ENCODE results near the gene NKX1-1. TPM values are rescaled to one million over a fixed set of nuclear protein-coding genes. Genes with fewer than 3 reads are reported as not detected.

NKX1-1 gene
- total and polyA plus RNA-seq, 9 of the 15 experiments (the other 6 are each of a cell fraction or from before 2014, with no cell fraction given): not detected

GRCh38 chr4:1410491-1411325, 4.5 kb upstream of the NKX1-1 start (continued):
- TF ChIP-seq FOXK1 (CRISPR knock-in tag; IDR thresholded peaks at IDR 0.05; ENCODE audit: borderline replicate concordance): peak; percentile 100
- peak; percentile 64 for TF ChIP-seq E2F8 (IDR thresholded peaks at IDR 0.05; ENCODE audit: low read depth, partially characterized antibody)
- TF ChIP-seq MXD1 (CRISPR knock-in tag; IDR thresholded peaks at IDR 0.05; ENCODE audit: borderline replicate concordance, poor library complexity, severe bottlenecking): peak; percentile 93
- no peak for TF ChIP-seq POLR2A (conservative IDR thresholded peaks at IDR 0.05)
- TF ChIP-seq MAZ (CRISPR knock-in tag; conservative IDR thresholded peaks at IDR 0.05 in 1 of 2, IDR thresholded peaks at IDR 0.05 in 1 of 2): peak; percentile 84 to 100
- TF ChIP-seq E2F5 (CRISPR knock-in tag; IDR thresholded peaks at IDR 0.05): peak; percentile 100
- TF ChIP-seq SREBF1 (IDR thresholded peaks at IDR 0.05; ENCODE audit: borderline replicate concordance, low read depth, low read length): peak; percentile 95; the same call in 1 of the 2 replicates
- TF ChIP-seq, protein P1, sequence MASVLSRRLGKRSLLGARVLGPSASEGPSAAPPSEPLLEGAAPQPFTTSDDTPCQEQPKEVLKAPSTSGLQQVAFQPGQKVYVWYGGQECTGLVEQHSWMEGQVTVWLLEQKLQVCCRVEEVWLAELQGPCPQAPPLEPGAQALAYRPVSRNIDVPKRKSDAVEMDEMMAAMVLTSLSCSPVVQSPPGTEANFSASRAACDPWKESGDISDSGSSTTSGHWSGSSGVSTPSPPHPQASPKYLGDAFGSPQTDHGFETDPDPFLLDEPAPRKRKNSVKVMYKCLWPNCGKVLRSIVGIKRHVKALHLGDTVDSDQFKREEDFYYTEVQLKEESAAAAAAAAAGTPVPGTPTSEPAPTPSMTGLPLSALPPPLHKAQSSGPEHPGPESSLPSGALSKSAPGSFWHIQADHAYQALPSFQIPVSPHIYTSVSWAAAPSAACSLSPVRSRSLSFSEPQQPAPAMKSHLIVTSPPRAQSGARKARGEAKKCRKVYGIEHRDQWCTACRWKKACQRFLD (CRISPR knock-in tag; IDR thresholded peaks at IDR 0.05): peak; percentile 98
- peak; percentile 37; the same call in 1 of the 2 replicates for TF ChIP-seq ZNF140 (CRISPR knock-in tag; IDR thresholded peaks at IDR 0.05)
- TF ChIP-seq ETV6 (IDR thresholded peaks at IDR 0.05; ENCODE audit: borderline replicate concordance in 1 of 2, low read depth in 2 of 2, low read length in 1 of 2): no peak
- peak; percentile 100 for TF ChIP-seq ETV6 (CRISPR knock-in tag; IDR thresholded peaks at IDR 0.05; ENCODE audit: borderline replicate concordance)
- TF ChIP-seq ZNF133 (CRISPR knock-in tag; IDR thresholded peaks at IDR 0.05): no peak
- peak; percentile 100 for TF ChIP-seq ZBTB7A (IDR thresholded peaks at IDR 0.05; ENCODE audit: borderline replicate concordance, control insufficient read depth, low read depth, low read length)
- no peak for TF ChIP-seq GABPA (tag; conservative IDR thresholded peaks at IDR 0.05; ENCODE audit: low read depth)
- peak; percentile 100 for TF ChIP-seq SIN3A (IDR thresholded peaks at IDR 0.05; ENCODE audit: borderline replicate concordance in 2 of 2, control insufficient read depth in 1 of 2, low read depth in 2 of 2, low read length in 2 of 2)
- TF ChIP-seq FOXJ2 (tag; IDR thresholded peaks at IDR 0.05): 0 out of 2 replicates have a peak, but pooled peaks have one; percentile 24
- TF ChIP-seq, protein P2, sequence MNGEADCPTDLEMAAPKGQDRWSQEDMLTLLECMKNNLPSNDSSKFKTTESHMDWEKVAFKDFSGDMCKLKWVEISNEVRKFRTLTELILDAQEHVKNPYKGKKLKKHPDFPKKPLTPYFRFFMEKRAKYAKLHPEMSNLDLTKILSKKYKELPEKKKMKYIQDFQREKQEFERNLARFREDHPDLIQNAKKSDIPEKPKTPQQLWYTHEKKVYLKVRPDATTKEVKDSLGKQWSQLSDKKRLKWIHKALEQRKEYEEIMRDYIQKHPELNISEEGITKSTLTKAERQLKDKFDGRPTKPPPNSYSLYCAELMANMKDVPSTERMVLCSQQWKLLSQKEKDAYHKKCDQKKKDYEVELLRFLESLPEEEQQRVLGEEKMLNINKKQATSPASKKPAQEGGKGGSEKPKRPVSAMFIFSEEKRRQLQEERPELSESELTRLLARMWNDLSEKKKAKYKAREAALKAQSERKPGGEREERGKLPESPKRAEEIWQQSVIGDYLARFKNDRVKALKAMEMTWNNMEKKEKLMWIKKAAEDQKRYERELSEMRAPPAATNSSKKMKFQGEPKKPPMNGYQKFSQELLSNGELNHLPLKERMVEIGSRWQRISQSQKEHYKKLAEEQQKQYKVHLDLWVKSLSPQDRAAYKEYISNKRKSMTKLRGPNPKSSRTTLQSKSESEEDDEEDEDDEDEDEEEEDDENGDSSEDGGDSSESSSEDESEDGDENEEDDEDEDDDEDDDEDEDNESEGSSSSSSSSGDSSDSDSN (IDR thresholded peaks at IDR 0.05; ENCODE audit: borderline replicate concordance in 1 of 2, low read depth in 2 of 2, low read length in 2 of 2): peak in 1 of 2 experiments; percentile 82; a peak in 1 of 4 replicates

All from K562 (cell line).